IMR-90 (cell line): Measurements from ENCODE around the gene VPS13C. TPM values are rescaled to one million over a fixed set of nuclear protein-coding genes. Genes with fewer than 3 reads are reported as not detected.

Source experiments
- ATAC-seq: fragments of 200-7000 bp; cut with Tn5 transposase; 2 replicates; pipeline ENCODE4 v1.9.1; 2020; ENCODE audit warnings: low read depth, mild to moderate bottlenecking, moderate library complexity
- BruUV-seq: library from RNA; stranded (reverse); fragments of 400-500 nt; replicated peaks from 2 replicates; lab custom pipeline; 2021; lab: Mats Ljungman, UMichigan
- CTCF ChIA-PET: fragments of 300-600 bp; formaldehyde crosslinking; extraction: SDS; loops from one replicate; lab custom pipeline; 2021; ENCODE audit warnings: antibody characterized with exemption; lab: Yijun Ruan, JAX
- POLR2A ChIA-PET: fragments of 300-600 bp; sonication (Branson Sonifier 250); formaldehyde crosslinking; loops from one replicate; lab custom pipeline; 2022; ENCODE audit warnings: antibody characterized with exemption; ENCODE audit not compliant: unreplicated experiment; lab: Charles Lee
- DNase-seq: peaks from one replicate; pipeline ENCODE4 v3.0.0; 2013
- H2AFZ ChIP-seq: replicated peaks from 2 replicates; pipeline ENCODE3; 2013; ENCODE audit warnings: low read length, mild to moderate bottlenecking; ENCODE audit not compliant: poor library complexity
- H2AK5ac ChIP-seq: 2 replicates; pipeline ENCODE4 v1.6.1; 2013; ENCODE audit warnings: low read depth, low read length, inconsistent platforms
- H2AK9ac ChIP-seq: replicated peaks from 2 replicates; pipeline ENCODE3; 2013; ENCODE audit warnings: mild to moderate bottlenecking, low read depth, low read length, moderate library complexity; ENCODE audit not compliant: poor library complexity
- H2BK120ac ChIP-seq: 2 replicates; pipeline ENCODE4 v1.6.1; 2013; ENCODE audit warnings: low read depth, low read length, inconsistent platforms
- H2BK15ac ChIP-seq: 3 replicates; pipeline ENCODE4 v1.6.1; 2013; ENCODE audit warnings: low read depth, low read length, inconsistent platforms
- H2BK20ac ChIP-seq: 2 replicates; pipeline ENCODE4 v1.6.1; 2013; ENCODE audit warnings: low read depth, mild to moderate bottlenecking, inconsistent platforms, low read length, moderate library complexity
- H2BK5ac ChIP-seq: 2 replicates; pipeline ENCODE4 v1.6.1; 2013; ENCODE audit warnings: mild to moderate bottlenecking, low read depth, low read length, inconsistent platforms; ENCODE audit not compliant: poor library complexity, severe bottlenecking
- H3K14ac ChIP-seq: replicated peaks from 2 replicates; pipeline ENCODE4 v1.6.1; 2013; ENCODE audit warnings: low read depth, low read length, inconsistent platforms
- H3K18ac ChIP-seq: 2 replicates; pipeline ENCODE4 v1.6.1; 2013; ENCODE audit warnings: low read depth, low read length, control low read depth
- H3K23ac ChIP-seq: 2 replicates; pipeline ENCODE4 v1.6.1; 2013; ENCODE audit warnings: low read depth, low read length, inconsistent platforms
- H3K27ac ChIP-seq: 2 replicates; pipeline ENCODE4 v1.5.1; 2013; ENCODE audit warnings: mild to moderate bottlenecking, control low read depth, low read length; ENCODE audit not compliant: insufficient read depth
- H3K27me3 ChIP-seq: 2 replicates; pipeline ENCODE4 v1.6.1; 2013; ENCODE audit warnings: low read length; ENCODE audit not compliant: control insufficient read depth, insufficient read depth
- H3K36me3 ChIP-seq: 2 replicates; pipeline ENCODE4 v1.6.1; 2013; ENCODE audit warnings: low read length, mixed read lengths; ENCODE audit not compliant: control insufficient read depth, insufficient read depth
- H3K4ac ChIP-seq: 2 replicates; pipeline ENCODE4 v1.6.1; 2013; ENCODE audit warnings: low read depth, low read length, inconsistent platforms
- H3K4me1 ChIP-seq: 2 replicates; pipeline ENCODE4 v1.6.1; 2013; ENCODE audit warnings: low read length, mixed read lengths; ENCODE audit not compliant: control insufficient read depth, insufficient read depth
- H3K4me2 ChIP-seq: 2 replicates; pipeline ENCODE4 v1.6.1; 2013; ENCODE audit warnings: low read depth, mild to moderate bottlenecking, control low read depth, low read length, moderate library complexity
- H3K4me3 ChIP-seq: 2 replicates; pipeline ENCODE4 v1.5.1; 2013; ENCODE audit warnings: low read depth, mild to moderate bottlenecking, control low read depth, low read length, moderate library complexity; ENCODE audit not compliant: insufficient read depth
- H3K56ac ChIP-seq: 2 replicates; pipeline ENCODE4 v1.6.1; 2013; ENCODE audit warnings: low read length, inconsistent platforms; ENCODE audit not compliant: insufficient read depth; ENCODE audit errors: extremely low read depth
- H3K79me1 ChIP-seq, 2 experiments: 2 replicates each; pipeline ENCODE4 v1.6.1; 2013; ENCODE audit warnings: low read length in 2 of 2, inconsistent platforms in 1 of 2, low read depth in 1 of 2
- H3K9ac ChIP-seq: 2 replicates; pipeline ENCODE4 v1.6.1; 2013; ENCODE audit warnings: low read depth, low read length, control low read depth
- H3K9me1 ChIP-seq: 2 replicates; pipeline ENCODE4 v1.6.1; 2013; ENCODE audit warnings: low read length, inconsistent platforms; ENCODE audit not compliant: insufficient read depth
- H3K9me3 ChIP-seq: 2 replicates; pipeline ENCODE4 v1.6.1; 2013; ENCODE audit warnings: low read length; ENCODE audit not compliant: control insufficient read depth, insufficient read depth
- H4K20me1 ChIP-seq: 2 replicates; pipeline ENCODE4 v1.6.1; 2013; ENCODE audit warnings: low read length, inconsistent platforms; ENCODE audit not compliant: insufficient read depth
- H4K5ac ChIP-seq: 2 replicates; pipeline ENCODE4 v1.6.1; 2013; ENCODE audit warnings: mild to moderate bottlenecking, low read depth, low read length, control low read depth
- H4K8ac ChIP-seq, 2 experiments: 2 replicates each; pipeline ENCODE4 v1.6.1; 2013; ENCODE audit warnings: low read depth in 2 of 2, low read length in 2 of 2, control low read depth in 1 of 2, inconsistent platforms in 1 of 2
- H4K91ac ChIP-seq: 2 replicates; pipeline ENCODE4 v1.6.1; 2013; ENCODE audit warnings: low read depth, low read length, inconsistent platforms; ENCODE audit not compliant: insufficient read depth
- CEBPB ChIP-seq: IDR thresholded peaks from 2 replicates; pipeline ENCODE4 v1.6.1; 2012; ENCODE audit warnings: low read depth, low read length, improper control_type of control experiment
- CTCF ChIP-seq: conservative IDR thresholded peaks from 2 replicates; pipeline ENCODE4 v1.5.1; 2012; ENCODE audit warnings: mild to moderate bottlenecking, low read depth, low read length, improper control_type of control experiment
- MAFK ChIP-seq: IDR thresholded peaks from 2 replicates; pipeline ENCODE4 v1.6.1; 2012; ENCODE audit warnings: low read depth, low read length, improper control_type of control experiment
- NFE2L2 ChIP-seq: fragments of 150-350 bp; IDR thresholded peaks from 2 replicates; pipeline ENCODE4 v1.6.1; 2016; ENCODE audit warnings: low read depth, mild to moderate bottlenecking, low read length
- SMC3 ChIP-seq: fragments of 150-350 bp; IDR thresholded peaks from 2 replicates; pipeline ENCODE4 v1.6.1; 2016; ENCODE audit warnings: low read depth, mild to moderate bottlenecking, antibody characterized with exemption, low read length, moderate library complexity
- USF2 ChIP-seq: fragments of 150-350 bp; IDR thresholded peaks from 2 replicates; pipeline ENCODE4 v1.6.1; 2017; ENCODE audit warnings: mild to moderate bottlenecking, antibody characterized with exemption, low read length, low read depth
- dilution Hi-C: fragments of 300-500 bp; cut with HindIII; formaldehyde crosslinking; loops from one replicate; pipeline ENCODE4 v1.14.3; 2018; ENCODE audit warnings: low sequenced_read_pairs; ENCODE audit not compliant: unreplicated experiment
- in situ Hi-C: fragments of 300-500 bp; cut with MboI; formaldehyde crosslinking; loops from 3 replicates; pipeline ENCODE4 v1.14.3; 2019; ENCODE audit warnings: low sequenced_read_pairs, inconsistent platforms, mixed read lengths
- intact Hi-C: fragments of 100-400 bp; cut with micrococcal nuclease; formaldehyde crosslinking; loops from 2 replicates; pipeline ENCODE4 v1.10.0; 2022
- polyA plus RNA-seq, 3 experiments: library from polyadenylated mRNA; depleted of rRNA; stranded (reverse); fragments of >200 nt; gene quantifications; 2 replicates each; pipeline ENCODE4 v1.2.3, GENCODE V29; 2012; ENCODE audit warnings: low replicate concordance in 1 of 3
- total RNA-seq: library from RNA; depleted of rRNA; stranded (reverse); fragments of >200 nt; gene quantifications from 2 replicates; pipeline ENCODE4 v1.2.3, GENCODE V29; 2012

The VPS13C gene
- total and polyA plus RNA-seq, 2 of the 4 experiments (the other 2 are of a cell fraction): 8.1 to 32.8 TPM

GRCh38 chr15:61946778-61947177 is 113.5 kb downstream of the VPS13C start:
- Histone ChIP-seq H3K79me1 (no peaks in the 10 kb centered on the region; a peak in 1 of 4 replicates), H3K14ac (no peak overlapping the region), H3K27ac (no peak overlapping the region), H3K23ac (no peak overlapping the region), H4K8ac (no peak overlapping the region), H4K91ac (no peak overlapping the region), H2AK5ac (no peak overlapping the region), H3K4me1 (no peaks in the 10 kb centered on the region), H2BK5ac (no peak overlapping the region), H2BK15ac (no peak overlapping the region), H2AK9ac (no peak overlapping the region), H3K9me3 (no peaks in the 10 kb centered on the region), H2BK20ac (no peak overlapping the region), H3K18ac (no peak overlapping the region), H3K36me3 (no peaks in the 10 kb centered on the region), H3K4me3 (no peak overlapping the region), H3K27me3 (no peaks in the 10 kb centered on the region), H3K56ac (no peak overlapping the region), H4K5ac (no peak overlapping the region), H3K4me2 (no peak overlapping the region), H3K4ac (no peak overlapping the region), H2BK120ac (no peak overlapping the region), H2AFZ (no peak overlapping the region), H3K9ac (no peak overlapping the region), H3K9me1 (no peaks in the 10 kb centered on the region), H4K20me1 (no peaks in the 10 kb centered on the region)
- dilution Hi-C loops (no loop called here), in situ Hi-C loops (no loop called here), intact Hi-C loops (no loop called here)
- DNase-seq (peak; percentile 57), ATAC-seq (peak; percentile 62)
- ChIA-PET CTCF (no interaction called here), POLR2A (no interaction called here)
- no peak for TF ChIP-seq NFE2L2
- TF ChIP-seq USF2: no peak
- peak; percentile 65 for TF ChIP-seq MAFK
- TF ChIP-seq CTCF: no peak
- no peak for TF ChIP-seq SMC3
- TF ChIP-seq CEBPB: 0 out of 2 replicates have a peak, but pooled peaks have one; percentile 9
- BruUV-seq: no TSS peak
